Heart left ventricle (tissue), 13 donors: ENCODE results near the gene DIAPH3.

Source experiments
- CTCF ChIP-seq, 12 donors: fragments of 200-600 bp; sonication (generic) in 4 of 12; IDR thresholded peaks; one replicate each; pipeline versions ENCODE4 v1.5.0 to v1.8.0; 2018 to 2022; ENCODE audit warnings: antibody characterized with exemption in 12 of 12, mild to moderate bottlenecking in 5 of 12
- POLR2A ChIP-seq, 2 donors: fragments of 450-650 bp; IDR thresholded peaks; one replicate each; pipeline ENCODE4 v1.6.1; 2017; ENCODE audit warnings: antibody characterized with exemption in 2 of 2, mild to moderate bottlenecking in 2 of 2, moderate library complexity in 2 of 2
- donor health status: ischemic (EF 13 %, LVEDD 7.1; RV severe dilation, severe dysfunction).
- donor health status: DM: no; HTN: yes; CAD: no.
- donor health status: DM: no; HTN: no; CAD: no.
- donor health status: ischemic (EF 25% LVEDD 6.9; RV normal size, moderate dysfunction).
- donor health status: ischemic (EF 25% LVEDD 5.7; RV mildly dilated, moderate dysfunction).
- donor health status: ischemic (EF 35%, LVEDD 5.7; RV mildly dilated, moderate dysfunction).
- donor health status: nonischemic (EF 11% LVEDD 7.7; RV severe dilation, severe dysfunction).
- donor health status: DM: yes; HTN: yes; CAD: no.
- donor health status: PGD.
- donor health status: ischemic (EF 29% LVEDD 5.4; RV normal size, mild dysfunction).
- donor health status: nonischemic (EF 23%, LVEDD 6.1; RV moderate dilation, normal function).

- TF ChIP-seq CTCF (IDR thresholded peaks at IDR 0.05), result no peak
- no peak for TF ChIP-seq POLR2A (IDR thresholded peaks at IDR 0.05)
These were observed 429.3 kb downstream of the DIAPH3 start for GRCh38 chr13:59734393-59734792.
